ENCODE data around the gene DPP6.
"Not testable (repeated sequence)": the region's sequence is repeated elsewhere in the genome, so short reads cannot be mapped to it uniquely, and the experiment has no call there.

DNA sequence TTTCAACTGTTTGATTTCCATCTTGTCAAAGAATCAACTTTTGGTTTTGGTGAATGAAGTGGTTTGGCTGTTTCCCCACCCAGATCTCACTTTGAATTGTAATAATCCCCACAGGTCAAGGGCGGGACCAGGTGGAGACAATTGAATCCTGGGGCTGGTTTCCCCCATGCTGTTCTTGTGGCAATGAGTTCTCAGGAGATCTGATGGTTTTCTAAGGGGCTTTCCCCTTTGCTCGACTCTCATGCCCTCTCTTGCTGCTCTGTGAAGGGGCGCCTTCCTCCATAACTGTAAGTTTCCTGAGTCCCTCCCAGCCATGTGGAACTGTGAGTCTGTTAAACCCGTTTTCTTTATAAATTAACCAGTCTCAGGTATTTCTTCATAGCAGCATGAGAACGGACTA lies 68.6 kb downstream of the DPP6 start:
- not testable (repeated sequence) for TF ChIP-seq ZNF740 (CRISPR knock-in tag; IDR thresholded peaks at IDR 0.05); ZNF740 (tag; IDR thresholded peaks at IDR 0.05); JUN (IDR thresholded peaks at IDR 0.05; ENCODE audit: borderline replicate concordance, low read depth, low read length); JUN (CRISPR knock-in tag; IDR thresholded peaks at IDR 0.05; ENCODE audit: borderline replicate concordance); ZBTB8A (IDR thresholded peaks at IDR 0.05; ENCODE audit: partially characterized antibody); SMAD4 (CRISPR knock-in tag; conservative IDR thresholded peaks at IDR 0.05); MTA2 (IDR thresholded peaks at IDR 0.05; ENCODE audit: low read depth); E2F6 (IDR thresholded peaks at IDR 0.05; ENCODE audit: borderline replicate concordance in 1 of 2, extremely low read depth in 1 of 2, insufficient read depth in 1 of 2, insufficient read length in 1 of 2, low read depth in 1 of 2, low read length in 1 of 2, poor library complexity in 1 of 2, severe bottlenecking in 1 of 2); FOXJ3 (CRISPR knock-in tag; IDR thresholded peaks at IDR 0.05); SP1 (CRISPR knock-in tag; IDR thresholded peaks at IDR 0.05); POLR2AphosphoS5 (IDR thresholded peaks at IDR 0.05; ENCODE audit: control insufficient read depth, insufficient read depth, low read depth, low read length)
- TF ChIP-seq, protein P1, sequence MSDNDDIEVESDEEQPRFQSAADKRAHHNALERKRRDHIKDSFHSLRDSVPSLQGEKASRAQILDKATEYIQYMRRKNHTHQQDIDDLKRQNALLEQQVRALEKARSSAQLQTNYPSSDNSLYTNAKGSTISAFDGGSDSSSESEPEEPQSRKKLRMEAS (CRISPR knock-in tag; IDR thresholded peaks at IDR 0.05) = not testable (repeated sequence)
- TF ChIP-seq, protein P2, sequence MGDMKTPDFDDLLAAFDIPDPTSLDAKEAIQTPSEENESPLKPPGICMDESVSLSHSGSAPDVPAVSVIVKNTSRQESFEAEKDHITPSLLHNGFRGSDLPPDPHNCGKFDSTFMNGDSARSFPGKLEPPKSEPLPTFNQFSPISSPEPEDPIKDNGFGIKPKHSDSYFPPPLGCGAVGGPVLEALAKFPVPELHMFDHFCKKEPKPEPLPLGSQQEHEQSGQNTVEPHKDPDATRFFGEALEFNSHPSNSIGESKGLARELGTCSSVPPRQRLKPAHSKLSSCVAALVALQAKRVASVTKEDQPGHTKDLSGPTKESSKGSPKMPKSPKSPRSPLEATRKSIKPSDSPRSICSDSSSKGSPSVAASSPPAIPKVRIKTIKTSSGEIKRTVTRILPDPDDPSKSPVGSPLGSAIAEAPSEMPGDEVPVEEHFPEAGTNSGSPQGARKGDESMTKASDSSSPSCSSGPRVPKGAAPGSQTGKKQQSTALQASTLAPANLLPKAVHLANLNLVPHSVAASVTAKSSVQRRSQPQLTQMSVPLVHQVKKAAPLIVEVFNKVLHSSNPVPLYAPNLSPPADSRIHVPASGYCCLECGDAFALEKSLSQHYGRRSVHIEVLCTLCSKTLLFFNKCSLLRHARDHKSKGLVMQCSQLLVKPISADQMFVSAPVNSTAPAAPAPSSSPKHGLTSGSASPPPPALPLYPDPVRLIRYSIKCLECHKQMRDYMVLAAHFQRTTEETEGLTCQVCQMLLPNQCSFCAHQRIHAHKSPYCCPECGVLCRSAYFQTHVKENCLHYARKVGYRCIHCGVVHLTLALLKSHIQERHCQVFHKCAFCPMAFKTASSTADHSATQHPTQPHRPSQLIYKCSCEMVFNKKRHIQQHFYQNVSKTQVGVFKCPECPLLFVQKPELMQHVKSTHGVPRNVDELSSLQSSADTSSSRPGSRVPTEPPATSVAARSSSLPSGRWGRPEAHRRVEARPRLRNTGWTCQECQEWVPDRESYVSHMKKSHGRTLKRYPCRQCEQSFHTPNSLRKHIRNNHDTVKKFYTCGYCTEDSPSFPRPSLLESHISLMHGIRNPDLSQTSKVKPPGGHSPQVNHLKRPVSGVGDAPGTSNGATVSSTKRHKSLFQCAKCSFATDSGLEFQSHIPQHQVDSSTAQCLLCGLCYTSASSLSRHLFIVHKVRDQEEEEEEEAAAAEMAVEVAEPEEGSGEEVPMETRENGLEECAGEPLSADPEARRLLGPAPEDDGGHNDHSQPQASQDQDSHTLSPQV (IDR thresholded peaks at IDR 0.05) = not testable (repeated sequence)
